Esophagus muscularis mucosa (tissue), 4 donors: Measurements from ENCODE around the gene SMC6.

Experiments used
- EP300 ChIP-seq: sonication (generic); formaldehyde crosslinking; IDR thresholded peaks from one replicate; pipeline ENCODE4 v1.6.1; 2017; ENCODE audit warnings: antibody characterized with exemption
- POLR2A ChIP-seq: fragments of 450-650 bp; IDR thresholded peaks from one replicate; pipeline ENCODE4 v1.6.1; 2017; ENCODE audit warnings: antibody characterized with exemption, moderate library complexity, mild to moderate bottlenecking, low read depth
- TF ChIP-seq, protein P1 (sequence below), 3 experiments: fragments of 200-600 bp in 2 of 3; fragments of 450-650 bp in 1 of 3; sonication (generic) in 2 of 3; IDR thresholded peaks; one replicate each; pipeline ENCODE4 v1.5.1; 2017 to 2019; ENCODE audit warnings: antibody characterized with exemption in 3 of 3, mild to moderate bottlenecking in 2 of 3, moderate library complexity in 1 of 3

DNA sequence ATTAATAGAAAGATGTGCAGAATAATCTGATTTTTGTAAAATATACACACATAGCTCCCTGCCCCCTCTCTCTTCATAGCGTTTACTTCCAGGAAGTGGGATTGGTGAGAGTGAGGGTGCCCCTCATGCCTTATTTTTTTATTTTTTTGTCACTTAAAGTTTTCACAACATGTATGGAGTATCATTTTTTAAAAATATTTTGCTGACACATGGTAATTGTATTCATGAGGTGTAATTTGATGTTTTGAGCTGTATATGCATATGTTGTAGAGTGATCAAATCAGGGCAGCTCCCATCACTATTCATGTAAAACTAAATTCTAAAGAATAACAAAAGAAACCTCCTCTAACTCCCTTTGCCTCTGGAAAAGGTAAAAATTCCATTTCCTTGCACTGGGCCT, 138.5 kb downstream of the SMC6 start:
- TF ChIP-seq, protein P1, sequence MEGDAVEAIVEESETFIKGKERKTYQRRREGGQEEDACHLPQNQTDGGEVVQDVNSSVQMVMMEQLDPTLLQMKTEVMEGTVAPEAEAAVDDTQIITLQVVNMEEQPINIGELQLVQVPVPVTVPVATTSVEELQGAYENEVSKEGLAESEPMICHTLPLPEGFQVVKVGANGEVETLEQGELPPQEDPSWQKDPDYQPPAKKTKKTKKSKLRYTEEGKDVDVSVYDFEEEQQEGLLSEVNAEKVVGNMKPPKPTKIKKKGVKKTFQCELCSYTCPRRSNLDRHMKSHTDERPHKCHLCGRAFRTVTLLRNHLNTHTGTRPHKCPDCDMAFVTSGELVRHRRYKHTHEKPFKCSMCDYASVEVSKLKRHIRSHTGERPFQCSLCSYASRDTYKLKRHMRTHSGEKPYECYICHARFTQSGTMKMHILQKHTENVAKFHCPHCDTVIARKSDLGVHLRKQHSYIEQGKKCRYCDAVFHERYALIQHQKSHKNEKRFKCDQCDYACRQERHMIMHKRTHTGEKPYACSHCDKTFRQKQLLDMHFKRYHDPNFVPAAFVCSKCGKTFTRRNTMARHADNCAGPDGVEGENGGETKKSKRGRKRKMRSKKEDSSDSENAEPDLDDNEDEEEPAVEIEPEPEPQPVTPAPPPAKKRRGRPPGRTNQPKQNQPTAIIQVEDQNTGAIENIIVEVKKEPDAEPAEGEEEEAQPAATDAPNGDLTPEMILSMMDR (IDR thresholded peaks at IDR 0.05): no peak
- TF ChIP-seq POLR2A: no peak
- no peak for TF ChIP-seq EP300
